Upper lobe of left lung (tissue), 6 donors: Measurements from ENCODE around the gene TMEM201. TPM values are rescaled to one million over a fixed set of nuclear protein-coding genes. Genes with fewer than 3 reads are reported as not detected.
A peak's percentile ranks its signal among the peaks of the same experiment; 100 is the strongest.

ENCODE experiments used
- ATAC-seq, 2 donors: fragments of 200-7000 bp; cut with Tn5 transposase; one replicate each; pipeline ENCODE4 v1.9.1; 2022; ENCODE audit warnings: mild to moderate bottlenecking in 2 of 2, moderate library complexity in 2 of 2; ENCODE audit not compliant: low FRiP score in 2 of 2
- DNase-seq, 2 donors: peaks; one replicate each; pipeline ENCODE4 v3.0.0-alpha.2; 2019 to 2020
- H3K27ac ChIP-seq, 4 donors: fragments of 200-600 bp; sonication (generic); one replicate each; pipeline ENCODE4 v1.5.1; 2016 to 2019
- H3K27me3 ChIP-seq, 4 donors: fragments of 200-600 bp; sonication (generic); one replicate each; pipeline ENCODE4 v1.5.1; 2017 to 2019
- H3K36me3 ChIP-seq, 4 donors: fragments of 200-600 bp; sonication (generic); one replicate each; pipeline ENCODE4 v1.5.1; 2016 to 2019
- H3K4me1 ChIP-seq, 4 donors: fragments of 200-600 bp; sonication (generic); one replicate each; pipeline ENCODE4 v1.5.1; 2018 to 2019
- H3K4me3 ChIP-seq, 4 donors: fragments of 200-600 bp; sonication (generic); one replicate each; pipeline ENCODE4 v1.5.1; 2017 to 2019; ENCODE audit warnings: mild to moderate bottlenecking in 2 of 4, moderate library complexity in 1 of 4
- H3K9me3 ChIP-seq, 4 donors: fragments of 200-600 bp; sonication (generic); one replicate each; pipeline ENCODE4 v1.5.1; 2018 to 2019
- CTCF ChIP-seq, 6 experiments: fragments of 450-650 bp in 4 of 6; fragments of 200-600 bp in 2 of 6; sonication (generic) in 2 of 6; IDR thresholded peaks; one replicate each; pipeline ENCODE4 v1.5.1; 2016 to 2019; ENCODE audit warnings: antibody characterized with exemption in 6 of 6
- EP300 ChIP-seq, 4 donors: sonication (generic); formaldehyde crosslinking; IDR thresholded peaks; one replicate each; pipeline ENCODE4 v1.5.1; 2017; ENCODE audit warnings: antibody characterized with exemption in 4 of 4, control low read depth in 2 of 4
- POLR2A ChIP-seq, 4 donors: fragments of 450-650 bp; IDR thresholded peaks; one replicate each; pipeline ENCODE4 v1.5.1; 2016 to 2017; ENCODE audit warnings: antibody characterized with exemption in 4 of 4, mild to moderate bottlenecking in 2 of 4
- POLR2AphosphoS5 ChIP-seq, 2 donors: sonication (generic); formaldehyde crosslinking; IDR thresholded peaks; one replicate each; pipeline ENCODE4 v1.5.1; 2017; ENCODE audit warnings: antibody characterized with exemption in 2 of 2
- WGBS, 2 donors: methylation state at CpG; one replicate each; pipeline ENCODE4 v1.1.5; 2017 to 2018; 5-methylcytosine and 5-hydroxymethylcytosine counted together
- total RNA-seq, 6 donors: library from RNA; depleted of rRNA in 4 of 6; stranded (reverse); fragments of >200 nt in 4 of 6; gene quantifications; one replicate each; pipeline versions ENCODE4 v1.1.0 to v1.2.1, GENCODE V29; 2016 to 2021
- donor health status: DM: no; HTN: no; CAD: no; lungs with moderate emphysema.
- donor health status: DM: no; HTN: yes; CAD: no; lungs with severe emphysema.

Gene TMEM201
- total RNA-seq, 6 donors from 2014 or later, result 6.2 to 12.0 (median 8.1) TPM

GRCh38 chr1:9603307-9603706, 14.6 kb downstream of the TMEM201 start:
- Histone ChIP-seq H3K4me1 (no peaks in the 10 kb centered on the region), H3K36me3 (peaks cover 3 to 73% (median 51%) of the 10 kb centered on the region in 4 donors), H3K27me3 (no peaks in the 10 kb centered on the region), H3K27ac (no peak overlapping the region), H3K4me3 (no peak overlapping the region), H3K9me3 (no peaks in the 10 kb centered on the region)
- peak in 1 of 2 donors; percentile 4 for ATAC-seq
- DNase-seq, result peak in 1 of 2 donors; percentile 55
- TF ChIP-seq POLR2A (IDR thresholded peaks at IDR 0.05), result no peak
- TF ChIP-seq POLR2AphosphoS5 (IDR thresholded peaks at IDR 0.05), result no peak
- TF ChIP-seq EP300 (IDR thresholded peaks at IDR 0.05), result no peak
- TF ChIP-seq CTCF (IDR thresholded peaks at IDR 0.05), result no peak
- WGBS, 2 donors, result 92 to 100% methylated on average over 4 to 13 of the region's 14 CpGs

GRCh38 chr1:9603766-9604753, 15.3 kb downstream of the TMEM201 start:
- ATAC-seq (no peak), DNase-seq (peak in 1 of 2 donors; percentile 52)

GRCh38 chr1:9604836-9605235, 16.1 kb downstream of the TMEM201 start:
- Histone ChIP-seq H3K27ac (no peak overlapping the region), H3K9me3 (no peaks in the 10 kb centered on the region), H3K27me3 (no peaks in the 10 kb centered on the region), H3K4me1 (no peaks in the 10 kb centered on the region), H3K36me3 (peaks cover 3 to 73% (median 49%) of the 10 kb centered on the region in 4 donors), H3K4me3 (no peak overlapping the region)
- TF ChIP-seq CTCF (IDR thresholded peaks at IDR 0.05) (no peak), POLR2AphosphoS5 (IDR thresholded peaks at IDR 0.05) (no peak)
- no peak for ATAC-seq
- no peak for DNase-seq
- WGBS, 2 donors, result 88 to 94% methylated on average over 14 to 15 of the region's 15 CpGs

More at GRCh38 chr1:9603766-9604753, 15.3 kb downstream of the TMEM201 start:
- no peak for TF ChIP-seq EP300 (IDR thresholded peaks at IDR 0.05)
- TF ChIP-seq POLR2A (IDR thresholded peaks at IDR 0.05), result no peak
- TF ChIP-seq POLR2AphosphoS5 (IDR thresholded peaks at IDR 0.05), result no peak
- TF ChIP-seq CTCF (IDR thresholded peaks at IDR 0.05), result no peak
- H3K4me3 ChIP-seq, result no peak overlapping the region
- no peaks in the 10 kb centered on the region for H3K9me3 ChIP-seq
- H3K4me1 ChIP-seq, result no peaks in the 10 kb centered on the region
- H3K27ac ChIP-seq, result no peak overlapping the region
- H3K36me3 ChIP-seq, result peaks cover 3 to 73% (median 48%) of the 10 kb centered on the region in 4 donors
- WGBS, 2 donors, result 91 to 94% methylated on average over 27 to 42 of the region's 42 CpGs
- H3K27me3 ChIP-seq, result no peaks in the 10 kb centered on the region

GRCh38 chr1:9605946-9606455, 17.3 kb downstream of the TMEM201 start:
- no peak overlapping the region for H3K4me3 ChIP-seq
- ATAC-seq, result no peak
- TF ChIP-seq POLR2A (IDR thresholded peaks at IDR 0.05), result no peak
- TF ChIP-seq POLR2AphosphoS5 (IDR thresholded peaks at IDR 0.05), result no peak
- no peak for TF ChIP-seq EP300 (IDR thresholded peaks at IDR 0.05)
- no peak for TF ChIP-seq CTCF (IDR thresholded peaks at IDR 0.05)
- H3K27me3 ChIP-seq, result no peaks in the 10 kb centered on the region
- DNase-seq, result peak in 1 of 2 donors; percentile 54
- WGBS, 2 donors, result 95 to 96% methylated on average over 8 to 14 of the region's 14 CpGs
- H3K27ac ChIP-seq, result no peak overlapping the region
- no peaks in the 10 kb centered on the region for H3K9me3 ChIP-seq
- H3K36me3 ChIP-seq, result peaks cover 2 to 76% (median 56%) of the 10 kb centered on the region in 4 donors
- H3K4me1 ChIP-seq, result no peaks in the 10 kb centered on the region
